Right lobe of liver (tissue), 6 donors: Measurements from ENCODE around the gene TAMALIN. TPM values are rescaled to one million over a fixed set of nuclear protein-coding genes. Genes with fewer than 3 reads are reported as not detected.

Experiments used
- ATAC-seq, 4 donors: fragments of 200-7000 bp; cut with Tn5 transposase; one replicate each; pipeline ENCODE4 v1.9.1; 2020; ENCODE audit warnings: mild to moderate bottlenecking in 4 of 4, moderate library complexity in 4 of 4
- DNase-seq, 3 donors: peaks; one replicate each; pipeline ENCODE4 v3.0.0-alpha.2; 2020
- H3K27ac ChIP-seq, 3 donors: fragments of 200-600 bp; one replicate each; pipeline ENCODE4 v1.8.0; 2022
- H3K27me3 ChIP-seq, 2 donors: fragments of 200-600 bp; one replicate each; pipeline ENCODE4 v1.8.0; 2022
- H3K36me3 ChIP-seq, 4 donors: fragments of 200-600 bp; sonication (generic) in 1 of 4; one replicate each; pipeline versions ENCODE4 v1.5.1 to v1.8.0; 2017 to 2022; ENCODE audit warnings: control low read depth in 1 of 4
- H3K4me1 ChIP-seq, 4 donors: fragments of 200-600 bp; sonication (generic) in 1 of 4; one replicate each; pipeline versions ENCODE4 v1.5.1 to v1.8.0; 2017 to 2022; ENCODE audit warnings: control low read depth in 1 of 4
- H3K4me3 ChIP-seq, 3 donors: fragments of 200-600 bp; one replicate each; pipeline ENCODE4 v1.8.0; 2022
- H3K9me3 ChIP-seq, 4 donors: fragments of 200-600 bp; sonication (generic) in 1 of 4; one replicate each; pipeline versions ENCODE4 v1.5.1 to v1.8.0; 2017 to 2022; ENCODE audit warnings: control low read depth in 1 of 4
- POLR2A ChIP-seq: fragments of 450-650 bp; IDR thresholded peaks from one replicate; pipeline ENCODE4 v1.6.1; 2017; ENCODE audit warnings: antibody characterized with exemption, mild to moderate bottlenecking
- WGBS: methylation state at CpG from one replicate; pipeline ENCODE4 v1.1.6; 2018; ENCODE audit warnings: low coverage, low lambda C conversion rate; ENCODE audit not compliant: insufficient coverage; ENCODE audit errors: missing lambda C conversion rate; 5-methylcytosine and 5-hydroxymethylcytosine counted together
- intact Hi-C, 2 donors: fragments of 100-400 bp; cut with DNase I; formaldehyde crosslinking; loops; one replicate each; pipeline versions ENCODE4 v1.11.2 to v1.14.1; 2022
- total RNA-seq, 6 experiments: library from RNA; depleted of rRNA in 2 of 6; stranded (reverse); fragments of >200 nt in 2 of 6; fragmentation: NEBNext Ultra II Directional in 3 of 6; extraction: Animal tissue kit (Norgen Biotek cat#: 25700) in 3 of 6; gene quantifications; one replicate each; pipeline versions ENCODE4 v1.1.0 to v1.2.4, GENCODE V29; 2016 to 2023
- TF ChIP-seq, protein P1 (sequence below), 4 donors: fragments of 200-600 bp in 3 of 4; fragments of 450-650 bp in 1 of 4; IDR thresholded peaks; one replicate each; pipeline versions ENCODE4 v1.5.1 to v1.8.0; 2016 to 2022; ENCODE audit warnings: antibody characterized with exemption in 4 of 4, mild to moderate bottlenecking in 2 of 4
- donor health status: DM: no; HTN: yes; CAD: no.
- donor health status: DM: no; HTN: no; CAD: no.
- donor health status: DM: no; HTN: no; CAD: no.
- donor health status: DM: no; HTN: yes; CAD: no.
- donor health status: DM: no; HTN: yes; CAD: no.

The TAMALIN gene
- total RNA-seq, 6 experiments from 2014 or later, result 2.9 to 6.5 (median 3.9) TPM

GRCh38 chr12:51969643-51970042, 37.1 kb upstream of the TAMALIN start:
- 100% methylated on average over 2 of the region's 2 CpGs for WGBS
- no peak overlapping the region for H3K27ac ChIP-seq
- ATAC-seq (no peak), DNase-seq (peak in 1 of 3 donors; percentile 14)
- no peak overlapping the region for H3K4me3 ChIP-seq
- H3K36me3 ChIP-seq, result no peaks in the 10 kb centered on the region
- H3K27me3 ChIP-seq, result no peaks in the 10 kb centered on the region
- peaks cover 2 to 73% (median 32%) of the 10 kb centered on the region in 4 donors for H3K4me1 ChIP-seq
- TF ChIP-seq, protein P1, sequence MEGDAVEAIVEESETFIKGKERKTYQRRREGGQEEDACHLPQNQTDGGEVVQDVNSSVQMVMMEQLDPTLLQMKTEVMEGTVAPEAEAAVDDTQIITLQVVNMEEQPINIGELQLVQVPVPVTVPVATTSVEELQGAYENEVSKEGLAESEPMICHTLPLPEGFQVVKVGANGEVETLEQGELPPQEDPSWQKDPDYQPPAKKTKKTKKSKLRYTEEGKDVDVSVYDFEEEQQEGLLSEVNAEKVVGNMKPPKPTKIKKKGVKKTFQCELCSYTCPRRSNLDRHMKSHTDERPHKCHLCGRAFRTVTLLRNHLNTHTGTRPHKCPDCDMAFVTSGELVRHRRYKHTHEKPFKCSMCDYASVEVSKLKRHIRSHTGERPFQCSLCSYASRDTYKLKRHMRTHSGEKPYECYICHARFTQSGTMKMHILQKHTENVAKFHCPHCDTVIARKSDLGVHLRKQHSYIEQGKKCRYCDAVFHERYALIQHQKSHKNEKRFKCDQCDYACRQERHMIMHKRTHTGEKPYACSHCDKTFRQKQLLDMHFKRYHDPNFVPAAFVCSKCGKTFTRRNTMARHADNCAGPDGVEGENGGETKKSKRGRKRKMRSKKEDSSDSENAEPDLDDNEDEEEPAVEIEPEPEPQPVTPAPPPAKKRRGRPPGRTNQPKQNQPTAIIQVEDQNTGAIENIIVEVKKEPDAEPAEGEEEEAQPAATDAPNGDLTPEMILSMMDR (IDR thresholded peaks at IDR 0.05), result no peak
- no peak for TF ChIP-seq POLR2A
- H3K9me3 ChIP-seq, result no peaks in the 10 kb centered on the region
- intact Hi-C loops, result no loop called here

DNA sequence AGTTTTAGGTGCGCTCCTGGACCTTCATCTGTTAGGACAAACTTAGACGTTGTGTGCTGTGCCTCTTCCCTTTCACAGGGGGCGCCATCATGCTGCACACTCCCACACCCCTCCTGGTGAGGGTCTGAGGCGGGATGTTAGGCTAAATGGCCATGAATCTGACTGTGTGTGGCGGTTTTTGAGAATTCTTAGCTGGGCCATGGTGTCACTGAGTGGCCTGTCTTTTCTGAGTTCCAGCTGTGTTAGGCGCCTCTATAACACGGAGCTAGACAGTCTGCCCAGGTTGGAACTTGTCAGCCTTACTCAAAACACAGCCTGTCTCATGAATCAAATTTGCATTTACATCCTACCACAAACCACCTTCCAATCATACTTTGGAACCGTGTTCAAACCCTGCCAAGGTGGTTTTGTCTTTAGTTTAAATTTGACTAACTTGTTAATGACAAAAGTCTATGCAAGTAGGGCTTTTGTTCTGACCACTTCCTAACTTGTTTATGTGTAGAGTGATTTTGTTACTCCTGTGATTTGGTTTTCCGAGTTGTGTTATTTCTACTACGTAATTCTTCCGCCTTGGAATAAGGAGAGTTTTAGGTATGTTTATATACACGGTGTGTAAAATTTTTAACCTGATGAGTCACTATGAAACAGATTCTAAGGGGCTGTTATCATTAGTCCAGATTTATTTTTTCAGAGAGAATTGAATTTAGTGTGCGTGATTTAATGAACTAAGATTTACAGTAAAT, 35.7 kb upstream of the TAMALIN start:
- Histone ChIP-seq H3K27ac (peak overlapping the region in 2 of 3 donors; percentile 24 to 72), H3K4me1 (peaks cover 2 to 87% (median 36%) of the 10 kb centered on the region in 4 donors), H3K4me3 (no peak overlapping the region), H3K36me3 (peaks cover 0 to 9% (median 5%) of the 10 kb centered on the region in 4 donors), H3K9me3 (no peaks in the 10 kb centered on the region), H3K27me3 (no peaks in the 10 kb centered on the region)
- 51% methylated on average over 8 of the region's 13 CpGs for WGBS
- peak in 1 of 3 donors; percentile 48 for DNase-seq
- ATAC-seq, result peak in 3 of 4 donors; percentile 1 to 10 (median 1)
- intact Hi-C loops, result no loop called here
- TF ChIP-seq, protein P1 (IDR thresholded peaks at IDR 0.05), result peak in 3 of 4 donors; percentile 21 to 46 (median 23)
- TF ChIP-seq POLR2A, result no peak

DNA sequence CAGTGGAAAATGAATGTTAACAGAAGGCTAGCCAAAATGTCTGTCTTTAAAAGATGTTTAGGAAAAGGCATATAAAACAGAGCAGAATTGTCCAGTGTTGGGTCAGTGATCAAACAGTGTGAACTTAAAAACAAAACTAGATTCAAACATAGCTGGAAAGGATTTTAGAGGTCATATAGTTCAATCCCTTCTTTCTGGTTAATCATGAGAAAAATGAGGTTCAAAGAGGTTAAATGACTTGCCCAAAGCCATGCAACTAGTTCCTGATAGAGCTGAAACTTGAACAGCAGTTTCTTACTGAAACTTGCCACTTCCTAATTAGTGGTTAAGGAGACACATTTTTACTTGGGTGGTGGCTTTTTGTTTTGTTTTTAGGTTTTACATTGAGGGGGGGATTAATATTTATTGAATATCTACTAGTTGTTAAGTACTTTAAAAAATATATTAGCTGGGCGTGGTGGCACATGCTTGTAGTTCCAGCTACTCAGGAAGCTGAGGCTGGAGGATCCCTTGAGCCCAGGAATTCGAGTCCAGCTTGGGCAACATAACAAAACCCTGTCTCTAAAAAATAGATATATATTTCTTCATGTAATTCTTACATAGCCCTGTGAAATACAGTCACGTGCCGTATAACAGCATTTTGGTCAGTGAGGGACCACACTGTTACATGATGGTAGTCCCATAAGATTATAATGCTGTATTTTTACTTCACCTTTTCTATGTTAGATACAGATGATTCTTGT, 34.9 kb upstream of the TAMALIN start:
- Histone ChIP-seq H3K4me3 (peak overlapping the region in 1 of 3 donors; percentile 22), H3K27ac (peak overlapping the region; percentile 4 to 72 (median 24)), H3K4me1 (peaks cover 2 to 95% (median 40%) of the 10 kb centered on the region in 4 donors), H3K9me3 (no peaks in the 10 kb centered on the region), H3K36me3 (peaks cover 0 to 12% (median 8%) of the 10 kb centered on the region in 4 donors), H3K27me3 (no peaks in the 10 kb centered on the region)
- intact Hi-C loops, result no loop called here
- 48% methylated on average over 4 of the region's 4 CpGs for WGBS
- ATAC-seq (peak; percentile 14 to 46 (median 30)), DNase-seq (peak in 1 of 3 donors; percentile 35)
- TF ChIP-seq, protein P1 (IDR thresholded peaks at IDR 0.05), result no peak
- no peak for TF ChIP-seq POLR2A

GRCh38 chr12:51972422-51972812, 34.3 kb upstream of the TAMALIN start:
- H3K27me3 ChIP-seq, result no peaks in the 10 kb centered on the region
- peak overlapping the region in 1 of 3 donors; percentile 22 for H3K4me3 ChIP-seq
- H3K36me3 ChIP-seq, result peaks cover 0 to 12% (median 8%) of the 10 kb centered on the region in 4 donors
- TF ChIP-seq POLR2A, result no peak
- TF ChIP-seq, protein P1 (IDR thresholded peaks at IDR 0.05), result no peak
- peaks cover 2 to 98% (median 45%) of the 10 kb centered on the region in 4 donors for H3K4me1 ChIP-seq
- peak overlapping the region; percentile 4 to 72 (median 24) for H3K27ac ChIP-seq
- no peaks in the 10 kb centered on the region for H3K9me3 ChIP-seq
- ATAC-seq (peak; percentile 39 to 67 (median 62)), DNase-seq (peak in 1 of 3 donors; percentile 49)
- WGBS, result 21% methylated on average over 5 of the region's 5 CpGs
- intact Hi-C loops, result no loop called here
